Uterus (tissue), 4 donors: ENCODE measurements around the gene TMEM272. TPM values are rescaled to one million over a fixed set of nuclear protein-coding genes. Genes with fewer than 3 reads are reported as not detected.

ENCODE experiments used
- DNase-seq, 2 donors: peaks; one replicate each; pipeline ENCODE4 v3.0.0-alpha.2; 2019 to 2020
- H3K27ac ChIP-seq, 2 donors: fragments of 200-600 bp; sonication (generic); 1 replicate in 1 of 2; 2 replicates in 1 of 2; pipeline ENCODE4 v1.5.1; 2016 to 2018
- H3K27me3 ChIP-seq, 2 donors: fragments of 200-600 bp; sonication (generic); one replicate each; pipeline ENCODE4 v1.5.1; 2018 to 2019; ENCODE audit warnings: control low read depth in 1 of 2
- H3K36me3 ChIP-seq, 2 donors: fragments of 200-600 bp; sonication (generic); one replicate each; pipeline ENCODE4 v1.5.1; 2019; ENCODE audit warnings: control low read depth in 1 of 2
- H3K4me1 ChIP-seq, 2 donors: fragments of 200-600 bp; sonication (generic); one replicate each; pipeline ENCODE4 v1.5.1; 2018 to 2019; ENCODE audit warnings: control low read depth in 1 of 2
- H3K4me3 ChIP-seq, 2 donors: fragments of 200-600 bp; sonication (generic); 1 replicate in 1 of 2; 2 replicates in 1 of 2; pipeline ENCODE4 v1.5.1; 2018 to 2019; ENCODE audit warnings: mild to moderate bottlenecking in 1 of 2
- H3K9me3 ChIP-seq, 2 donors: fragments of 200-600 bp; sonication (generic); one replicate each; pipeline ENCODE4 v1.5.1; 2019; ENCODE audit warnings: control low read depth in 1 of 2
- CTCF ChIP-seq, 4 experiments: fragments of 200-600 bp in 2 of 4; fragments of 450-650 bp in 2 of 4; sonication (generic) in 2 of 4; IDR thresholded peaks; one replicate each; pipeline ENCODE4 v1.5.1; 2016 to 2019; ENCODE audit warnings: antibody characterized with exemption in 4 of 4, mild to moderate bottlenecking in 2 of 4, moderate library complexity in 1 of 4
- POLR2A ChIP-seq, 2 donors: fragments of 450-650 bp; IDR thresholded peaks; one replicate each; pipeline ENCODE4 v1.6.1; 2016; ENCODE audit warnings: antibody characterized with exemption in 2 of 2, mild to moderate bottlenecking in 1 of 2, moderate library complexity in 1 of 2
- intact Hi-C: fragments of 100-400 bp; cut with DNase I; formaldehyde crosslinking; loops from one replicate; pipeline ENCODE4 v1.15.1; 2023; ENCODE audit warnings: low total_unique reads
- total RNA-seq, 4 donors: library from RNA; depleted of rRNA in 3 of 4; stranded (reverse); fragments of >200 nt in 3 of 4; gene quantifications; one replicate each; pipeline versions ENCODE4 v1.1.0 to v1.2.4, GENCODE V29; 2014 to 2023
- donor health status: DM: yes; HTN: yes; CAD: no.

Gene TMEM272
- total RNA-seq, 4 donors from 2014 or later, result 0.14 to 0.52 TPM; not detected in 2

- Histone ChIP-seq H3K36me3 (no peaks in the 10 kb centered on the region), H3K4me3 (no peak overlapping the region), H3K9me3 (no peaks in the 10 kb centered on the region), H3K27ac (peak overlapping the region; percentile 92 to 96), H3K4me1 (peaks cover 9 to 10% of the 10 kb centered on the region in 2 donors), H3K27me3 (no peaks in the 10 kb centered on the region)
- DNase-seq, result no peak
- intact Hi-C loops, result no loop called here
- no peak for TF ChIP-seq POLR2A (IDR thresholded peaks at IDR 0.05)
- TF ChIP-seq CTCF (IDR thresholded peaks at IDR 0.05), result no peak
Measured at GRCh38 chr13:51768378-51768921, 76.5 kb downstream of the TMEM272 start.

DNA sequence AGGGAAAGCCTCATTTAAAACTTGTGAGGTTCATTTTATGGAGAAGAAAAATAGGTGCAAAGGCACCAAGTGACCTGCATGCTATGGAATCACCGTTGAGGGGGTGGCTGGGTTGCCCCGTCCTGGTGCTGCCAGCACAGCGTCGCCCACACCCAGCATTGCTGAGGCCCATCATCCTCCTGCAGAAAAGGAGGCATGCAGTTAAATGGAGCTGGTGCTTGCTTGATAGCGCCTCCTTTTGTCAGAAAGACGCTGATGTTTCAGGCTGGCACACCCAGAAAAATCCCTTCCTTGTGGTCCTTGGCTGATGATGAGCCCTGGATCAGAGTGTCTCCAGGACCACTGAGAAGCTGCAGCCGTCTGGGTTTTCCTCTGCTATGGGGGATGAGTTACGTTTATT lies 77.9 kb downstream of the TMEM272 start:
- Histone ChIP-seq H3K4me1 (peaks cover 9 to 10% of the 10 kb centered on the region in 2 donors), H3K27me3 (no peaks in the 10 kb centered on the region), H3K27ac (peak overlapping the region in 1 of 2 donors; percentile 92), H3K36me3 (no peaks in the 10 kb centered on the region), H3K4me3 (no peak overlapping the region), H3K9me3 (no peaks in the 10 kb centered on the region)
- no peak for DNase-seq
- no peak for TF ChIP-seq CTCF (IDR thresholded peaks at IDR 0.05)
- intact Hi-C loops, result no loop called here

- TF ChIP-seq CTCF (IDR thresholded peaks at IDR 0.05) (no peak), POLR2A (IDR thresholded peaks at IDR 0.05) (no peak)
- DNase-seq, result no peak
- H3K4me3 ChIP-seq, result no peak overlapping the region
- H3K27me3 ChIP-seq, result no peaks in the 10 kb centered on the region
- H3K27ac ChIP-seq, result peak overlapping the region; percentile 70 to 79
- H3K9me3 ChIP-seq, result no peaks in the 10 kb centered on the region
- intact Hi-C loops, result no loop called here
- H3K36me3 ChIP-seq, result no peaks in the 10 kb centered on the region
- H3K4me1 ChIP-seq, result peaks cover 7 to 8% of the 10 kb centered on the region in 2 donors
Measured at GRCh38 chr13:51765142-51765515, 79.8 kb downstream of the TMEM272 start.

GRCh38 chr13:51764184-51765141 lies 80.5 kb downstream of the TMEM272 start:
- Histone ChIP-seq H3K27ac (peak overlapping the region; percentile 70 to 79), H3K4me3 (no peak overlapping the region), H3K36me3 (no peaks in the 10 kb centered on the region), H3K9me3 (no peaks in the 10 kb centered on the region), H3K4me1 (peaks cover 3 to 5% of the 10 kb centered on the region in 2 donors), H3K27me3 (no peaks in the 10 kb centered on the region)
- TF ChIP-seq CTCF (IDR thresholded peaks at IDR 0.05) (no peak), POLR2A (IDR thresholded peaks at IDR 0.05) (no peak)
- DNase-seq, result peak; percentile 60 to 67
- intact Hi-C loops, result no loop called here

DNA sequence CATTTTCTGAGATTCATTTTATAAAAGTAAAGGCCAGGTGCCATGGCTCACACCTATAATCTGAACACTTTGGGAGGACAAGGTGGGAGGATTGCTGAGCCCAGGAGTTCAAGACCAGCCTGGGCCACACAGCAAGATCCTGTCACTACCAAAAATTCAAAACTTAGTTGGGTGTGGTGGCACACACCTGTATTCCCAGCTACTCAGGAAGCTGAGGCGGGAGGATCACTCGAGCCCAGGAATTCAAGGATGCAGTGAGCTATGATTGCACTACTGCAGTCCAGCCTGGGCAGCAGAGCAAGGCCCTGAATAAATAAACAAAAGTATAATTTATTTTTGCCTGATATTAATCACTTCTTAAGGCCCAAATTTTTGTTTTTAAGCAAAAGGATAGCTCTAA lies 81.5 kb downstream of the TMEM272 start:
- H3K27me3 ChIP-seq, result no peaks in the 10 kb centered on the region
- H3K4me1 ChIP-seq, result no peaks in the 10 kb centered on the region
- no peaks in the 10 kb centered on the region for H3K36me3 ChIP-seq
- H3K9me3 ChIP-seq, result no peaks in the 10 kb centered on the region
- intact Hi-C loops, result no loop called here
- DNase-seq, result no peak
- H3K4me3 ChIP-seq, result no peak overlapping the region
- H3K27ac ChIP-seq, result peak overlapping the region; percentile 70 to 79
- TF ChIP-seq POLR2A (IDR thresholded peaks at IDR 0.05) (no peak), CTCF (IDR thresholded peaks at IDR 0.05) (no peak)
